SKM-1 treated with dmso at 0.1 percent for 144 hours (cell line): ENCODE measurements around the gene P4HA1.
"Not testable (repeated sequence)": the region's sequence is repeated elsewhere in the genome, so short reads cannot be mapped to it uniquely, and the experiment has no call there.

Experiments
- DNase-seq: peaks from one replicate; lab custom pipeline; 2025; ENCODE audit not compliant: unreplicated experiment; lab: John Stamatoyannopoulos, UW

Gene P4HA1

DNA sequence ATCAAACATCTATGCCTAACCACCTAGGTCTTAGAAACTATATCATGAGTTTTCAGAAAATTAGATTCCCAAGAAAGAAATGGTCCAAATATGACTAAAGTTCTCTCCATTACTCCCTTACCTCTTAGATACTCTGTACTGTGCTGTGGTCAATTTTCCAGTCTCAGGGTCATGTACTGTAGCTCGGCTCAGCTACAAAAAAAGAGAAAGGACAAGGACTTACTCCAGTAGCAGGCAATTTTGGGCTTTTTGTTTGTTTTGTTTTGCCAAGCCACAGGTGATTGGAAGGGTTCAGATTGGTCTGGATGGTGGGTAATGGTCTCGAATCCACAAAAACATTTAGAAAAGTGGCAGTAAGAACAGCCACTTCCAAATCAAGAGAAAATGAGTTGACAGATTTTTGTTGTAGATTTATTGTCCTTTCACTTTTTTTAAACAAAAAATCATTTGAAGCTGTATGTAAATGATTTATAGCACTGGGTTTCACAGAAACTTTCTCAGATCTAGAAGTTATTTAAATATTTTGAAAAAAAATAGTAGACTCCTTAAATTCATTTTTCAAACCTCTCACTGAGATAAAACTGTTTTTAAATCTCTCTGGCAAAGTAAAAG lies 52.8 kb downstream of the P4HA1 start:
- DNase-seq: no peak

DNA sequence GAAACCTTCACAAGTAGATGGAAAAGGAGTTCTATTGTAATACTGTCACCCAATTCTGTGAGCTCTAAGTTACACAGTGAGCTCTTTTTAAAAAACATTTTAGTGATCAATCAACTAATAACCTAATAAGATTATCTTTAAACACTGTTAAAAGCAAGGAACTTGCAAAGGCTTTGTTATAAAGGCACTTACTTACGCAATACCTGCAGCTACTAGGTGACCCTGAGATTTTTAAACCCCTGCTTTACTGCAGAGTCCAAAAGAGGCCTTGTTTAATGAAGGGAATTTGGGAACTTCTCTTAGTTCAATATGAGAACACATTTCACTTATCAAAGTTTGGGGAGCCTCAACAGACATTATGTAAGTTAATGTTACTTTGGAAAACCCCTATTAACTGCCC lies 53.3 kb downstream of the P4HA1 start:
- DNase-seq: no peak

DNA sequence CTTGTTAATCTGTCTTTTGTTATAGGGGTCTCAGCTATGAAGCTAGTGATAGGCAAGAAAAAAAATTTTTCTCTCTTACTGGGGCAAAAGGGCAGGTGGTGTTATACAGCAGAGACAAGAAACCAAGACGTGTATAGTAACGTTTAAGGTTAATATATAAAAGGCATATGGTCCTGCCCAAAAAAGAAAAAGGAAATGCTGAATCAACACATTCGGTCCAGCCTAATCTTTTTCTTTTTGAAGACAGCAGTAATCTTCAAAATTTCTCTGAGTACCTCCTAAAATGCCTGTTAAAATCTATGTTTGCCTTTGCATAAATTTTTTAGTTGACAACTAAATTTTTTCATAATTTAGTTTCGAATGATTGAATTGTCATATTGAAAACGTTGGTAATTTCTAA lies 54.5 kb downstream of the P4HA1 start:
- no peak for DNase-seq

DNA sequence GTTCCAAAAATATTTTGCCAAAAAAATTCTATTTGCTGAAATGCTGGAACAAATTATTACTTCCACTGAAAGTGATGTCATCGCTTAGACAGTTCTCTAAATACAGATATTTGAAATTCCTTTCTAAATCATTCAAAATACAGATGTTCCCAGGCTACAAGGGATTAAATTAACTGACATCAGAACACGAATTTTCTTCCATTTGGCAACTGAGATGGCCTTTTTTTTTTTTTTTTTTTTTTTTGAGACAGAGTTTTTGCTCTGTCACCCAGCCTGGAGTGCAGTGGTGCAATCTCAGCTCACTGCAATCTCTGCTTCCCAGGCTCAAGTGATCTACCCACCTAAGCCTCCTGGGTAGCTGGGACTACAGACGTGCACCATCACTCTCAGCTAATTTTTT lies 57.0 kb downstream of the P4HA1 start:
- no peak for DNase-seq

DNA sequence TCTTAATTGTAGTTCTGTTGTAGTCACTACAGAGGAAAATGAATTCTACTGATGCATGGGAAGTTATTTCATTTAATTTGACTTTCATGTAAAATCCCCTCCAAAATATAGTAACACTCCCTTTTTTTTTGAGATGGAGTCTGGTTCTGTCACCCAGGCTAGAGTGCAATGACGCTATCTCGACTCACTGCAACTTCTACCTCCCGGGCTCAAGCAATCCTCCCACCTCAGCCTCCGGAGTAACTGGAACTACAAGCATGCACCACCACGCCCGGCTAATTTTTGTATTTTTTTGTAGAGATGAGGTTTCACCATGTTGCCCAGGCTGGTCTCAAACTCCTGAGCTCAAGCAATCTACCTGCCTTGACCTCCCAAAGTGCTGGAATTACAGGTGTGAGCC lies 60.4 kb downstream of the P4HA1 start:
- DNase-seq: not testable (repeated sequence)

DNA sequence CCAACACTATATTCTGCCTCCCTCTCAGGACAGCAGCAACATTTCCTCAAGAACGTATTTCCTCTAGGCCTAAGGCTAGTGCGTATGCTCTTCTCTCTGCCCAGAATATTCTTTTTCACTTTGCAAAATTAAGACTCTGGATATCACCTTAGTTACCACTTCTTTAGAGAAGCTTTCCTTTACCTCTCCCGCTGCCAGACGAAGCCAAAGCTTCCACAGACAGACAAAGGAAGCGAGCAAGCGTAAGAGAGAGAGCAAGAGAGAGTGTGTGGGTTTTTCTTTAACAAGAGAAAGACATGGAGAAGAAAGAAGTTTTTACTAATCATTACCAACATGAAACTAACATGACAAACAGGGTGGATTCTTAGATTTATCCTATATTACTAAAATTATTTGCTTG lies 64.1 kb downstream of the P4HA1 start:
- no peak for DNase-seq

DNA sequence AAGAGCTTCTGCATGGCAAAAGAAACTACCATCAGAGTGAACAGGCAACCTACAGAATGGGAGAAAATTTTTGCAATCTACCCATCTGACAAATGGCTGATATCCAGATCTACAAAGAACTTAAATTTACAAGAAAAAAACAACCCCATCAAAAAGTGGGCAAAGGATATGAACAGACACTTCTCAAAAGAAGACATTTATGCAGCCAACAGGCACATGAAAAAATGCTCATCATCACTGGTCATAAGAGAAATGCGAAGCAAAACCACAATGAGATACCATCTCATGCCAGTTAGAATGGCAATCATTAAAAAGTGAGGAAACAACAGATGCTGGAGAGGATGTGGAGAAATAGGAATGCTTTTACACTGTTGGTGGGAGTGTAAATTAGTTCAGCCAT lies 70.0 kb downstream of the P4HA1 start:
- not testable (repeated sequence) for DNase-seq

DNA sequence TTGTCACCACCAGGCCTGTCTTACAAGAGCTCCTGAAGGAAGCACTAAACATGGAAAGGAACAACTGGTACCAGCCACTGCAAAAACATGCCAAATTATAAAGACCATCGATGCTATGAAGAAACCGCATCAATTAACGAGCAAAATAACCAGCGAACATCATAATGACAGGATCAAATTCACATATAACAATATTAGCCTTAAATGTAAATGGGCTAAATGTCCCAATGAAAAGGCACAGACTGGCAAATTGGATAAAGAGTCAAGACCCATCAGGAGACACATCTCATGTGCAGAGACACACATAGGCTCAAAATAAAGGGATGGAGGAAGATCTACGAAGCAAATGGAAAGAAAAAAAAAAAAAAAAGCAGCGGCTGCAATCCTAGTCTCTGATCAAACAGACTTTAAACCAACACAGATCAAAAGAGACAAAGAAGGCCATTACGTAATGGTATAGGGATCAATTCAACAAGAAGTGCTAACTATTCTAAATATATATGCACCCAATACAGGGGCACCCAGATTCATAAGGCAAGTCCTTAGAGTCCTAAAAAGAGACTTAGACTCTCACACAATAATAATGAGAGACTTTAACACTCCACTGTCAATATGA lies 73.1 kb downstream of the P4HA1 start:
- DNase-seq: not testable (repeated sequence)

DNA sequence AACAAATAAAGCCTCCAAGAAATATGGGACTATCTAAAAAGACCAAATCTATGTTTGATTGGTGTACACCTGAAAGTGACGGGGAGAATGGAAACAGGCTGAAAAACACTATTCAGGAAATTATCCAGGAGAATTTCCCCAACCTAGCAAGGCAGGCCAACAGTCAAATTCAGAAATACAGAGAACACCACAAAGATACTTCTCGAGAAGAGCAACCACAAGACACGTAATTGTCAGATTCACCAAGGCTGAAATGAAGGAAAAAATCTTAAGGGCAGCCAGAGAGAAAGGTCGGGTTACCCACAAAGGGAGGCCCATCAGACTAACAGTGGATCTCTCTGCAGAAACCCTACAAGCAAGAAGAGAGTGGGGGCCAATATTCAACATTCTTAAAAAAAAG lies 73.7 kb downstream of the P4HA1 start:
- not testable (repeated sequence) for DNase-seq

DNA sequence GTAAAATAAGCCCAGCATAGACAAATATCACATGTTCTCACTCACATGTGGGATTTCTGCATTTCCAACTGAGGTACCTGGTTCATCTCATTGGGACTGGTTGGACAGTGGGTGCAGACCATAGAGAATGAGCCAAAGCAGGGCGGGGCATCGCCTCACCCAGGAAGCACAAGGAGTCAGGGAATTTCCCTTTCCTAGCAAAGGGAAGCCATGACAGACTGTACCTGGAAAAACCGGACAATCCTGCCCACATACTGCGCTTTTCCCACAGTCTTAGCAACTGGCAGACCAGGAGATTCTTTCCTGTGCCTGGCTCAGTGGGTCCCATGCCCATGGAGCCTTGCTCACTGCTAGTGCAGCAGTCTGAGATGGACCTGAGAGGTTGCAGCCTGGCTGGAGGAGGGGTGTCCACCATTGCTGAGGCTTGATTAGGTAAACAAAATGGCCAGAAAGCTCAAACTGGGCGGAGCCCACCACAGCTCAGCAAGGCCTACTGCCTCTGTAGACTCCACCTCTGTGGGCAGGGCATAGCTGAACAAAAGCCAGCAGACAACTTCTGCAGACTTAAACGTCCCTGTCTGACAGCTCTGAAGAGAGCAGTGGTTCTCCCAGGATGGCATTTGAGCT lies 75.0 kb downstream of the P4HA1 start:
- not testable (repeated sequence) for DNase-seq

DNA sequence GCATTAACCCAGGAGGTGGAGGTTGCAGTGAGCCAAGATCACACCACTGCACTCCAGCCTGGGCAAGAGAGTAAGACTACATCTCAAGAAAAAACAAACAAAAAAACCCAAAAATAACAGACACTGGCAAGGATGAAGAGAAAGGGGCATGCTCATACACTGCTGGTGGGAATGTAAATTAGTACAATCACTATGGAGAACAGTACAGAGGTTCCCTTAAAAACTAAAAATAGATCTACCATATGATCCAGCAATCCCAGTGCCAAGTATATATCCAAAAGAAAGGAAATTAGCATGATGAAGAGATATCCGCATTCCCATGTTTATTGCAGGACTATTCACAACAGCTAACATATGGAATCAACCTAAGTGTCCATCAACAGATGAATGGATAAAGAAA lies 75.6 kb downstream of the P4HA1 start:
- no peak for DNase-seq

DNA sequence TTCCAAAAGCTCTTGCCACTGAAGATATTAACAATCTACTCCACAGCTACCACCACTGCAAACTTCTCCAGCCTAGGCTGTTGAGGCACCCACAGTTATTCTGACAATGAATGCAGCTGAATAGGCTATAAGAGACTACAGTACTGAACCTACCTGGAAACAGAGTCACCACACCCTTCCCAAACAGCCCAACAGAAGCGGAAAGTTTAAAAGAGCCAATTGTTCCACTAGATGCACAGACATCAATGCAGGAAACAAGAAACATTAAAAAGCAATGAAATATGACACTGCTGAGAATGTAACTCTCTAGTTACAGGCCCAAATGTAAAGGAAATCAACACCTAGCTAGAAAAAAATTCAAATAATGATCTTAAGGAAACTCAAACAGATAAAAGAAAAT lies 77.6 kb downstream of the P4HA1 start:
- DNase-seq: no peak

DNA sequence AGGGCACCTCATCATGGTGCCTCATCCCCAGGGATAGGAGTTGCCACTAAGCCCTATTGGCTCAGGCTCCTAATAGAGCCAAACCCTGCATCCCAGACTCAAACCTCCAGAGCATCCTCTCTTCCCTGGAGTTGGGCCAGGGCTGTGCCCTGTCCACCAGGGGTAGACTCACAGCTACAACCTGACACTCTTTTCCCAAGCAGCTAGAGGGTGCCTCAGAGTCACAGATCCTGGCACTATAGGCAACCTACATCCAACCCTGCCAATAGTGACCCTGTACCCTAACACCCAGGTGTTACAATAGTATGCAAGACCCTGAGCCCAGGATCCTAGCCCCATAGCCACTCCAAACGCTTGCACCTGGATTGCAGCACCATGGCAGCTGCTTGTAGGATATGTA lies 78.0 kb downstream of the P4HA1 start:
- DNase-seq: no peak

DNA sequence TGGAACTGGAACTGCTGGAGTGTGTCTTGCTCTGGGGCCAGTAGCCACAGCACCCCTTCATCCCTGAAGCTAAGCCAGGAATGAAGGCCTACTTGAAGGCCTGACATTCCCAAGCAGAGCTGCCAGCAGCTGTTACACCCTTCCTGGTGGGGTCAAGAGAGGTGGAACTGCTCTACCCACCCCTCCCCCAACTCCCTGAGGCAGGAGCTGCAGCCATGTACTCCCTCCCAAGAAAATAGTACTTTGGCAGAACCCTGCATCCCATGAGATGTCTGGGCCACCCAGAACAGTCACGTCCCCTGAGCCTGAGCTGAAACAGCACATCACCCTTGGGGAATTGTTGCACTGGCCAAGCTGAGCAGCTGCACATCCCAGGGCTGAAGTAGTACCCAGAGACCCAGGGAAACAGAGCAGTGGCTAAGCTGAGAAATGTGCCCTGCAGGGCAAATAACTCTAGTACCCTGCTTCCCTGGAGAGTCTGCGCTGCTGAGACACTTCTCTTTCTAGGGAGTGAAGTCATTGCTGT lies 78.6 kb downstream of the P4HA1 start:
- no peak for DNase-seq

DNA sequence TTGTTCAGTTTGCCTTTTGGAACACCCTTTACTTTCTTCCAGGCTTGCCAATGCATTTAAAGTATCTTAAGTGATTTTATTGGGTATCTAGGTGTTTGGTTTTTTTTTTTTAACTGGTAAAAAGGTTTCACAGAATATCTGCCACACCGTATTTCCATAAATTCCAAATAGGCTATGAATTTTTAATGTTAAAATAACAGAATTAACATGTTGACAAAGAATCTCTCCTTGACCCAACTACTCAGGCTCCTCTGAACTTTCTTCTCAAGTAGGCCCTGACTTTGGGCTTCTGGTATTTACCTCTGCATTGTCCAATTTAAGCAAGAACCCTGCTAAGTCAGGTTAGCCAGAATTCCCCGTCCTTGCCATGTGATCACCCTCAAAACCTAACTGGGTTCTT lies 80.9 kb downstream of the P4HA1 start:
- no peak for DNase-seq

DNA sequence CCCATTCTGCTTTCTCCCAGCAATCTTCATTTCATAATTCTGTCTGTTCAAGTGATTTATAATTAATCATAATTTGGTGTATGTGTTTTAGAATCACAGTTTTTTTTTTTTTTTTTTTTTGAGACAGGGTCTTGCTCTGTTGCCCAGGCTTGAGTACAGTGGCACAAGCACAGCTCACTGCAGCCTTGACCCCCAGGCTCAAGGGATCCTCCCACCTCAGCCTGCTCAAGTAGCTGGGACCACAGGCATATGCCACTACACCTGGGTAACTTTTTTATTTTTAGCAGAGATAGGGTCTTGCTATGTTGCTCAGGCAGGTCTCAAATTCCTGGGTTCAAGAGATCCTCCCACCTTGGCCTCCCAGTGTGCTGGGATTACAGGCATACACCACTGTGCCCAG lies 92.8 kb downstream of the P4HA1 start:
- no peak for DNase-seq

DNA sequence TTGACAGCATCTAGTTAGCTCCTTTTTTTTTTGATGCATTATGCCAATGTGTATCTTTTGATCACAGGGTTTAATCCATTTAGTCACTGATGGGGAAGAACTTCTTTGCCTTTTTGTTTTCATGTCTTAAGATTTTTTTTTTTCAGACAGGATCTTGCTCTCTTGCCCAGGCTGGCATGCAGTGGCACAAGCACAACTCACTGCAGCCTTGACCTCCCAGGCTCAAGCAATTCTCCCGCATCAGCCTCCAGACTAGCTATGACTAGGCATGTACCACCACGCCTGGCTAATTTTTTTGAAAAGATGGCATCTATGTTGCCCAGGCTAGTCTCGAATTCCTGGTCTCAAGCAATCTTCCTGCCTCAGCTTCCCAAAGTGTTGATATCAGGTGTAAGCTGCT lies 95.7 kb downstream of the P4HA1 start:
- no peak for DNase-seq

DNA sequence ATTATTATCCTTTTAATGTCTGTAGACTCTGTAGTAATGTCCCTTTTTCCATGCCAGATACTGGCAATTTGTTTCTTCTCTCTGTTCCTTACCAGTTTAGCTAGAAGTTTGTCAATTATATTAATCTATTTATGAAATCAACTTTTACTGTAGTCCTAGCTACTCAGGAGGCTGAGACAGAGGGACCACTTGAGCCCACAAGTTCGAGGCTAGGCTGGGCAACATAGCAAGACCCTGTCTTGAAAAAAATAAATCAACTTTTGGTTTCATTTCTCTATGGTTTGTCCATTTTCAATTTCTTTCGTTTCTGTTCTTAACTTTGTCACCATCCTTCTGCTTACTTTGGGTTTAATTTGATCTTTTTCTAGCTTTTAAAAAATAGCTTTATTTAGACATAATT lies 99.6 kb downstream of the P4HA1 start:
- DNase-seq: no peak

DNA sequence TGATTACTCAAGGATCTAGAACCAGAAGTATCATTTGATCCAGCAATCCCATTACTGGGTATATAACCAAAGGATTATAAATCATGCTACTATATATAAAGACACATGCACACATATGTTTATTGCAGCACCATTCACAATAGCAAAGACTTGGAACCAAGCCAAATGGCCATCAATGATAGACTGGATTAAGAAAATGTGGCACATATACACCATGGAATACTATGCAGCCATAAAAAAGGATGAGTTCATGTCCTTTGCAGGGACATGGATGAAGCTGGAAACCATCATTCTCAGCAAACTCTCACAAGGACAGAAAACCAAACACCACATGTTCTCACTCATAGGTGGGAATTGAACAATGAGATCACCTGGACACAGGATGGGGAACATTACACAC lies 101.2 kb downstream of the P4HA1 start:
- not testable (repeated sequence) for DNase-seq

DNA sequence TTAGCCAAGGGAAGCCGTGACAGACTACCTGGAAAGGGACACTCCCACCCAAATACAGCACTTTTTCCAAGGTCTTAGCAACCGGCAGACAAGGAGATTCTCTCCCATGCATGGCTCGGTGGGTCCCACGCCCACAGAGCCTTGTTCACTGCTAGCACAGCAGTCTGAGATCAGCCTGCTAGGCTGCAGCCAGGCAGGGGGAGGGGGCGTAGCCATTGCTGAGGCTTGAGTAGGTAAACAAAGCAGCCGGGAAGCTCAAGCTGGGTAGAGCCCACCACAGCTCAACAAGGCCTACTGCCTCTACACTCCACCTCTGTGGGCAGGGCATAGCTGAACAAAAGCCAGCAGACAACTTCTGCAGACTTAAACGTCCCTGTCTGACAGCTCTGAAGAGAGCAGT lies 106.9 kb downstream of the P4HA1 start:
- DNase-seq: not testable (repeated sequence)

DNA sequence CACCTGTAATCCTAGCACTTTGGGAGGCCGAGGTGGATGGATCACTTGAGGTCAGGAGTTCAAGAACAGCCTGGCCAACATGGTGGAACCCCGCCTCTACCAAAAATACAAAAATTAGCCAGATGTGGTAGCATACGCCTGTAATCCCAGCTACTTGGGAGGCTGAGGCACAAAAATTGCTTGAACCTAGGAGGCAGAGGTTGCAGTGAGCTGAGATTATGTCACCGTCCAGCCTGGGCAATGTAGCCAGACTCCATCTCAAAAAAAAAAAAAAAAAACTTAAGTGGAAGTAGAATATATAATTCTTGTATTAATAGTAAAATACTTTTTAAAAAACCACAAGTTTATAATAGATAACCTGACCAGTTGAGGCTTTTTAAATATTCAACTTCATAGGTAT lies 112.0 kb downstream of the P4HA1 start:
- DNase-seq: not testable (repeated sequence)

DNA sequence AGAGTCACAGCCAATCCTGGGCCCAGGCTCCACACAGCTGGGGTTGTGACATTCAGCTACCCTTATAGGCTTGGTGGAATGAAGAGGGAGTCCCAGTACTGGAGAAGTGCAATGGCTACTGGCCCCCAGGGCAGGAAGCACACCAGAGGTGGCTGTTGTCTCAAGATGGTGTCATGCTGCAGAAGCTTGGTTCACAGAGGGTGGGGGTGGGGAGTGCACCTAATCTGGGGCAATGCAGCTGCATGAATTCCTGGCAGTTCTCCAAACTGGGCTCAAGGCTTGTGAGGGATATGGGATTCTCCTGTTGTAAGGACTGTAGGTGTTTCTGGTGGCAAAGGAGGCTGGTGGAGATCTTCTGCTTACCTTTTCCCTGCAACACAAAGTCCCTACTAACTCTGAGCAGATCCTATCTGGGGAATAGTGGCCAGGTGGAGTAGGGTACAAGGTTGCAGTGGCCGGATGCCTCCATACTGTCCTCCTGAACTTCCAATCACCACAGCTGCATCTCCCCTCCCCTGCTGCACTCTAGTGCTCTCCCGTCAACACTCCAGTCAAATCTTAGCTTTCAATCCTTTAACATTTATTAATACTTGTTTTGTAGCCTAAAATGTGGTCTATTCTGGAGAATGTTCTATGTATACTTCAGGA lies 114.7 kb downstream of the P4HA1 start:
- DNase-seq: no peak
